Vagina (tissue), 2 donors: Measurements from ENCODE around the gene NKD2. TPM values are rescaled to one million over a fixed set of nuclear protein-coding genes. Genes with fewer than 3 reads are reported as not detected.

ENCODE experiments used
- DNase-seq, 2 donors: peaks; one replicate each; pipeline ENCODE4 v3.0.0-alpha.2; 2017; ENCODE audit errors: extremely low spot score in 2 of 2
- H3K27ac ChIP-seq: fragments of 200-600 bp; sonication (generic); one replicate; pipeline ENCODE4 v1.5.1; 2019
- H3K27me3 ChIP-seq: fragments of 200-600 bp; sonication (generic); one replicate; pipeline ENCODE4 v1.5.1; 2019
- H3K36me3 ChIP-seq, 2 donors: fragments of 200-600 bp; sonication (generic); one replicate each; pipeline ENCODE4 v1.5.1; 2017 to 2019
- H3K4me1 ChIP-seq: fragments of 200-600 bp; sonication (generic); one replicate; pipeline ENCODE4 v1.5.1; 2019
- H3K4me3 ChIP-seq, 2 donors: fragments of 200-600 bp; sonication (generic); 1 replicate in 1 of 2; 2 replicates in 1 of 2; pipeline ENCODE4 v1.5.1; 2016 to 2019
- H3K9me3 ChIP-seq: fragments of 200-600 bp; sonication (generic); one replicate; pipeline ENCODE4 v1.5.1; 2019
- POLR2A ChIP-seq, 2 donors: fragments of 450-650 bp; IDR thresholded peaks; one replicate each; pipeline ENCODE4 v1.6.1; 2017; ENCODE audit warnings: antibody characterized with exemption in 2 of 2, mild to moderate bottlenecking in 2 of 2, moderate library complexity in 2 of 2
- POLR2AphosphoS5 ChIP-seq, 2 donors: sonication (generic); formaldehyde crosslinking; IDR thresholded peaks; one replicate each; pipeline ENCODE4 v1.9.0; 2017; ENCODE audit warnings: antibody characterized with exemption in 2 of 2, mild to moderate bottlenecking in 2 of 2, low read depth in 1 of 2; ENCODE audit not compliant: insufficient read depth in 1 of 2
- intact Hi-C: fragments of 100-400 bp; cut with DNase I; formaldehyde crosslinking; loops from one replicate; pipeline ENCODE4 v1.15.1; 2023
- total RNA-seq: library from RNA; depleted of rRNA; stranded (reverse); fragments of >200 nt; gene quantifications from one replicate; pipeline ENCODE4 v1.2.3, GENCODE V29; 2016
- TF ChIP-seq, protein P1 (sequence below), 3 experiments: fragments of 450-650 bp in 2 of 3; fragments of 200-600 bp in 1 of 3; sonication (generic) in 1 of 3; IDR thresholded peaks; one replicate each; pipeline ENCODE4 v1.5.1; 2017 to 2019; ENCODE audit warnings: antibody characterized with exemption in 3 of 3, mild to moderate bottlenecking in 2 of 3, moderate library complexity in 2 of 3

The NKD2 gene
- total RNA-seq, 1 donor from 2014 or later: 2.0 TPM

GRCh38 chr5:1054018-1054798, 45.6 kb downstream of the NKD2 start:
- Histone ChIP-seq H3K9me3 (no peaks in the 10 kb centered on the region), H3K27ac (no peak overlapping the region), H3K36me3 (no peaks in the 10 kb centered on the region), H3K4me1 (no peaks in the 10 kb centered on the region), H3K27me3 (no peaks in the 10 kb centered on the region), H3K4me3 (no peak overlapping the region)
- intact Hi-C loops: no loop called here
- no peak for DNase-seq
- TF ChIP-seq POLR2A (IDR thresholded peaks at IDR 0.05): no peak
- TF ChIP-seq, protein P1, sequence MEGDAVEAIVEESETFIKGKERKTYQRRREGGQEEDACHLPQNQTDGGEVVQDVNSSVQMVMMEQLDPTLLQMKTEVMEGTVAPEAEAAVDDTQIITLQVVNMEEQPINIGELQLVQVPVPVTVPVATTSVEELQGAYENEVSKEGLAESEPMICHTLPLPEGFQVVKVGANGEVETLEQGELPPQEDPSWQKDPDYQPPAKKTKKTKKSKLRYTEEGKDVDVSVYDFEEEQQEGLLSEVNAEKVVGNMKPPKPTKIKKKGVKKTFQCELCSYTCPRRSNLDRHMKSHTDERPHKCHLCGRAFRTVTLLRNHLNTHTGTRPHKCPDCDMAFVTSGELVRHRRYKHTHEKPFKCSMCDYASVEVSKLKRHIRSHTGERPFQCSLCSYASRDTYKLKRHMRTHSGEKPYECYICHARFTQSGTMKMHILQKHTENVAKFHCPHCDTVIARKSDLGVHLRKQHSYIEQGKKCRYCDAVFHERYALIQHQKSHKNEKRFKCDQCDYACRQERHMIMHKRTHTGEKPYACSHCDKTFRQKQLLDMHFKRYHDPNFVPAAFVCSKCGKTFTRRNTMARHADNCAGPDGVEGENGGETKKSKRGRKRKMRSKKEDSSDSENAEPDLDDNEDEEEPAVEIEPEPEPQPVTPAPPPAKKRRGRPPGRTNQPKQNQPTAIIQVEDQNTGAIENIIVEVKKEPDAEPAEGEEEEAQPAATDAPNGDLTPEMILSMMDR (IDR thresholded peaks at IDR 0.05): no peak
- TF ChIP-seq POLR2AphosphoS5 (IDR thresholded peaks at IDR 0.05; ENCODE audit: insufficient read depth in 1 of 2, low read depth in 1 of 2): no peak

DNA sequence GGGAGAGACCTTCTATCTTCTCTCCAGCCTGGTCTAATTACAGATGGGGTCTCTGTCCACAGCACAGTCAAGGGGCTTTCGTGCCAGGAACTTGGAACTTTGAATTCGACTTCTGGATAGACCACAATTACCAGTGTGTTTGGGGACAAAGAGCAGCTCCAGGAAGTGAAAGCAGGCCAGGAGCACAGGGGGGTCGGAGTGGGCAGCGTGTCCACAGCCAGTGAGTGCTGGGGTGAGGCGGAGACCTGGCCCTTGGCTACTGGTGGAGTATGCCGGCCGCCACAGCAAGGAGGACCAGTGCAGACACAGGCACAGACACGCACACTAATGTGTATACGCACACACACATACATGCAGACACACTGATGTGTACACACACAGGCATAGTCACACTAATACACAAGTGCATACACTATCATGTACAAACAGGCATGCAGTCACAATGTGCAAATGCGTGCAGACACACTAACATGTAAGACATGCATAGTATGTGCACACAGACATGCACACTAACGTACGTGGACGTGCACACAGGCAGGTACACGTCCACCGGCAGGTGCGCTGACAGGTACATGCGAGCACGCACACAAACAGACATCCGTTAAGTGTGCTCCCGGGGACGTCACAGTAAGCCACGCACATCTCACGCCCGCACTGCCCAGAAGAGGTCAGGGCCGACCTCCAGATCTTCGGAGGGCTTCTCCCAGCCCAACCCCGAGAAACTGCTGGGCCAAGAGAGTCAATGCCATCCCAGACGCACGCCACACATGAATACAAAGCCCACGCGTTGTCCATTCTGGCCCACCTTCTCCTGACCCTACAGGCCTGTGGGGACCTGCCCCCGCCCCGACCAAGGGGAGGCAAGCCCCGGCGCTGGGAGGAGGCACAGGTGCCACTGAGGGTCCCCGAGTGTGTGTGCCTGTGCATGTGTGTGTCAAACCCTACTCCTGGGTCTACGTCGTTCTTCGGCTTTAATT, 46.5 kb downstream of the NKD2 start:
- H3K4me1 ChIP-seq: no peaks in the 10 kb centered on the region
- no peak overlapping the region for H3K4me3 ChIP-seq
- TF ChIP-seq POLR2AphosphoS5 (IDR thresholded peaks at IDR 0.05; ENCODE audit: insufficient read depth in 1 of 2, low read depth in 1 of 2): no peak
- TF ChIP-seq, protein P1 (IDR thresholded peaks at IDR 0.05): no peak
- no peak for TF ChIP-seq POLR2A (IDR thresholded peaks at IDR 0.05)
- intact Hi-C loops: no loop called here
- no peaks in the 10 kb centered on the region for H3K9me3 ChIP-seq
- no peaks in the 10 kb centered on the region for H3K36me3 ChIP-seq
- no peak for DNase-seq
- H3K27ac ChIP-seq: no peak overlapping the region
- H3K27me3 ChIP-seq: no peaks in the 10 kb centered on the region

DNA sequence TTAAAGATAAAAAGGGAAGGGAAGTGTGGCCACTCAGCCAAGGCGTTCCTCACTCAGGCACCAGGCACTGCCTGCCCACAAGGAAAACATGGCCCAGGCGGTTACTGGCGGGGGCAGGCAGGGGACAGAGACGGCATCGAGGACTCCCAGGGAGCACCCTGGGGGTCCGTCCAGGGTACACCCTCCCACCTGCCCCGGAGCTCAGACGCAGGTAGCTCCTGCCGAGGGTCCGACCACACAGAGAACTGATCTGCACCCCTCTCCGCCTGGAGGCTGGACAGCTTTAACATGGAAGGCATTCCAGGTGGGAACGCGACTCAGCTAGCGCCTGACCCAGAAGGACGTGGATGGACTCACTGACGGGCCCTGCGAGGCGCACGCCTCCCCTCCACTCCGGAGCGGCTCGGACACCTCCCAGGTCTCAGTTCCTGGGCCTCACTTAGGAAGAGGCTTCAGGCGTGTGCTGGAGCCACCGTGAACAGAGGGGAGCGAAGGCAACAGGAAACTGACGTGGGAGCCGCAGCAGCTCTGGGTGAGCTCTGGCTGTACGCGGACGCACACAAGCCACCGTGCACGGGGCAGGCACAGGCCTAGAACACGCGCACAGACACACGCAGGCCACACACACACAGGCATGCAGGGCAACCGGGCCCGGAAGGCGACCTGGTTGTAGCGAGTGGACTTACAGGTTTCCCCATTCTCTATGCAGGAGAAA, 47.5 kb downstream of the NKD2 start:
- H3K4me3 ChIP-seq: no peak overlapping the region
- no peaks in the 10 kb centered on the region for H3K36me3 ChIP-seq
- no peaks in the 10 kb centered on the region for H3K4me1 ChIP-seq
- no peaks in the 10 kb centered on the region for H3K27me3 ChIP-seq
- no peak overlapping the region for H3K27ac ChIP-seq
- TF ChIP-seq POLR2AphosphoS5 (IDR thresholded peaks at IDR 0.05; ENCODE audit: insufficient read depth in 1 of 2, low read depth in 1 of 2) (no peak), POLR2A (IDR thresholded peaks at IDR 0.05) (no peak)
- TF ChIP-seq, protein P1 (IDR thresholded peaks at IDR 0.05): no peak
- intact Hi-C loops: no loop called here
- H3K9me3 ChIP-seq: no peaks in the 10 kb centered on the region
- DNase-seq: no peak

- Histone ChIP-seq H3K4me1 (no peaks in the 10 kb centered on the region), H3K36me3 (no peaks in the 10 kb centered on the region), H3K27me3 (no peaks in the 10 kb centered on the region), H3K4me3 (no peak overlapping the region), H3K9me3 (no peaks in the 10 kb centered on the region), H3K27ac (no peak overlapping the region)
- intact Hi-C loops: no loop called here
- DNase-seq: no peak
- TF ChIP-seq POLR2AphosphoS5 (IDR thresholded peaks at IDR 0.05; ENCODE audit: insufficient read depth in 1 of 2, low read depth in 1 of 2) (no peak), POLR2A (IDR thresholded peaks at IDR 0.05) (no peak)
- TF ChIP-seq, protein P1 (IDR thresholded peaks at IDR 0.05): no peak
These were observed 48.2 kb downstream of the NKD2 start for GRCh38 chr5:1056611-1057484.
